GM18951 (cell line): Measurements from ENCODE around the gene CD84.
"Not testable (repeated sequence)": the region's sequence is repeated elsewhere in the genome, so short reads cannot be mapped to it uniquely, and the experiment has no call there.

Experiments used
- POLR2A ChIP-seq: IDR thresholded peaks from 4 replicates; pipeline ENCODE4 v1.6.1; 2011; ENCODE audit warnings: mild to moderate bottlenecking; ENCODE audit not compliant: insufficient read length, insufficient read depth; ENCODE audit errors: extremely low read depth
- in situ Hi-C: fragments of 300-500 bp; cut with MboI; formaldehyde crosslinking; loops from one replicate; pipeline ENCODE4 v1.12.0; 2022; ENCODE audit warnings: low sequenced_read_pairs, mixed read lengths, inconsistent platforms; ENCODE audit not compliant: unreplicated experiment

CD84 gene

DNA sequence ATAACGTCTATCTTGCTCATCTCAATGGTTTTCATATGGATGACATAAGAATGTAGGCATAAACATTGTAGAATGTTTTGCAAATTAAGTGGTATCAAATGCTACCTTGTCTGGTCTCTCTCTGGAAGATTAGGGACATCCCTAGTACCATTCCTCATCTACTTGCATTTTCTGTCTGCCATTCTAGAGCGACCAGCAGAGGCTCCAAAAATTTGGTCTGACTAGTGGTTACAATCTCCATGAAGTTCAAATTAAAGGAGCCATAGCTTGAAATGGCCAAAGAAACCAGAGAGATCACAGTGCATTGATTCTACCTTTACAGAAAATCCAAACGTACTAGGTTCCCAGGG, 1.1 kb downstream of the CD84 start:
- TF ChIP-seq POLR2A: no peak
- in situ Hi-C loops: no loop called here

DNA sequence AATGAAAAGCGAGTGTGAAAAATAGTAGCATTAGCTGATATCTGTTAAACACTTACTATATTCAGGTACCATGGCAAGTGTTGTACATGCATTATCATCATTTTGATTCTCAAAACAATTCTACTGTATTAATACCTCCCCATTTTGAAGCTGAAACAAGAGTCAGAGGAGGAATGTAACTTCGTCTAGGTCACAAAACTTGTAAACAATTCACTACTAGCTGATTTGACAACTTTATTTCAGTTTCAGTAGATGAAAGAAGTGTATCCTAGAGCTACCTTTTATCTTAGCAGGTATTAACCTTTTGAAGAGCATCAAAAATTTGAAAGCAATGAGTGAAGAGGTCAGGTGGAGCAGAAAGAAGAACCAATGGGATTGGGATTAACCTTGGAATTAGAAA, 1.6 kb downstream of the CD84 start:
- in situ Hi-C loops: no loop called here
- TF ChIP-seq POLR2A: no peak

DNA sequence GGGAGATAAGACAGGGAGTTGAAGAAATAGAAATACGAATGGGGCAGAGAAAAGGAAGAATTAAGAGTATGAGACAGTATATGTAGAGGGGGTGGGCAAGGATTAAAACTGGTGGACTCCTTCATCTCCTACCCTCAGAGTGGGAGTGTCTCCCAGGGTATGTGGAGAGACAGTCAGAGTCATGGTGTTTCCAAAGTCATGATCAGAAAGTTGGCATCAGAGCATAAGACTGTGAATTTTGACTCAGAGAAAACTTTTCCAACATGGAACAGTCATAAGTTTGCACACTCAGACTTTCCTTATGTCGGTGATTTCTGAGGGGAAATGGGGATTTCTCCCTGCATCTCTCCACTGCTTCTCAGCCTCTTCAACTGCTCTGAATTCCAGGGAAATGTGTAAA, 2.4 kb downstream of the CD84 start:
- TF ChIP-seq POLR2A: no peak
- in situ Hi-C loops: no loop called here

DNA sequence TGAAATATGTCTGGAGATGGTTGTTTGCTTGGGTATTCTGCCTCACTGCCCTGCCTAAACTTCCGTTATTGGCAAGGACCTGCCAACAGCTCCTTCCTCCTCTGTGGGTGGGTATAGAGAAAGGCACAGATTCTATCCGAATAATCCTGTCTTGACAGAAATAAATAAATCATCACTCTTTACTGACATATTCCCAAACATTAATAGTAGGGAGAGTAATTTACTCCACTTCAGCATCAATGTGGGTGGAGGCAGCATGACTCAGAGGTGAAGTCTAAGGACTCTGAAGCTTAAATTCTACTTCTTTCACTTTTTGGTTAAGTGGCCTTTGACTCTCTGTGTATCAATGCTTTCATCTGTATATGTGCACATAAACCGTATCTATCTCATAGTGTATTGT, 2.9 kb downstream of the CD84 start:
- in situ Hi-C loops: no loop called here
- TF ChIP-seq POLR2A: no peak

DNA sequence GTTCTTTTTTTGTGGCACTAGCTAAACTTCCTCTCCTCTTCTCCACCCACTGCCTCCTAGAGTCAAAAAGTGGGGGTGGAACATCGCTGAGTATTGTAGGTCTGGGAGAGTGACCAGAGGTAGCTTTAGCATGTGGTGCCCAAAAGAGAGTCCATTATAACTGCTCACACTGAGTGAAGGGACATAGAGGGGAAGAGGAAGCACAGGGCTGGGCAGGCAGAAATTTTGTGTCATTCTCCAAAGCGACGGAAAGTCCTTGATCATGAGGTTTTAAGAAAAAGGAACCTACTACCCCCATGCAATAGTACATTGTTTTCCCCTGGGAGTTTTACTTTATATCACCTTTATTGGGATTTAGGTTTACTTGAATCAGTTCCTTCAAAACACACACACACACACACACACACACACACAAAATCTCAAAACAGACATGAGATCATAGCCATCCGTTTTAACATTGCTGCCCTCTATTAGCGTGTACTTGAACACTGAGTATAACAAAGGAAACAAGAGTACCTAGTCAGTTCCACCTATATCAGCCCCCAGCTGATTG, 4.1 kb downstream of the CD84 start:
- TF ChIP-seq POLR2A: no peak
- in situ Hi-C loops: no loop called here

DNA sequence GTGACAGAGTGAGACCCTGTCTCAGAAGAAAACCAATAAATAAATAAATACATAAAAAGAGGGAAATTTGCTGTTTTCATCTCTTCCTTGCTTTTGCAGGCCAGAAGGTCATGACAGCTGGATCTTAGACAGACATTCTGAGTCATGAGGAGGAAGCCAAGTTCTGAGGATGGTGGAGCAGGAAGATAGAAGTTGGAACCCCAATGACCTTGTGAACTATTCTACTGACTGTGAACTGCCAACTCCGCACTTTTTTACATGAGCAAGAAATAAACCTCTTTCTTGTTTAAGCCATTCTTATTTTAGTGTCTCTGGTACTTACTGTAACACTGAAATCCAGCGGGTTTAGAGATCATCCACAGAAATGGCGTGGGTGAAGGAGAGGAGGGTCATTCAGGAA, 8.5 kb downstream of the CD84 start:
- no peak for TF ChIP-seq POLR2A
- in situ Hi-C loops: no loop called here

DNA sequence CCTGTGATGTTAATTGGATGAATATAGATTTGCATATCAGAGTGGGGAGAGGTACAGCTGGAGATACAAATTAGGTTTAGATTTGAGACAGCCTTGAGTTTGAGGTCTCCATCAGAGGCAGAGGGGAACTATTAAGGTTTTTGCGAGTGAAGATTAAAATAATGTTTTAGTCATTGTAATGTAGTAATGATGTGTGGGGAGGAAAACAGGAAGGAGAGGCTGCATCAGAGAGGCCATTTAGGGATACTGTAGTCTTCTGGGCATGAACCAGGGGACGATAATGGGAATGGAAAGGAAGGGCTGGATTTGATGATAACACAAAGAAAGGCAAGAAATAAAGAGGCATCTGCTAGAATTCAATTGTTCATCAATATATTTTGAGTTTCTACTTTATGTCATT, 9.5 kb downstream of the CD84 start:
- in situ Hi-C loops: no loop called here
- TF ChIP-seq POLR2A: no peak

DNA sequence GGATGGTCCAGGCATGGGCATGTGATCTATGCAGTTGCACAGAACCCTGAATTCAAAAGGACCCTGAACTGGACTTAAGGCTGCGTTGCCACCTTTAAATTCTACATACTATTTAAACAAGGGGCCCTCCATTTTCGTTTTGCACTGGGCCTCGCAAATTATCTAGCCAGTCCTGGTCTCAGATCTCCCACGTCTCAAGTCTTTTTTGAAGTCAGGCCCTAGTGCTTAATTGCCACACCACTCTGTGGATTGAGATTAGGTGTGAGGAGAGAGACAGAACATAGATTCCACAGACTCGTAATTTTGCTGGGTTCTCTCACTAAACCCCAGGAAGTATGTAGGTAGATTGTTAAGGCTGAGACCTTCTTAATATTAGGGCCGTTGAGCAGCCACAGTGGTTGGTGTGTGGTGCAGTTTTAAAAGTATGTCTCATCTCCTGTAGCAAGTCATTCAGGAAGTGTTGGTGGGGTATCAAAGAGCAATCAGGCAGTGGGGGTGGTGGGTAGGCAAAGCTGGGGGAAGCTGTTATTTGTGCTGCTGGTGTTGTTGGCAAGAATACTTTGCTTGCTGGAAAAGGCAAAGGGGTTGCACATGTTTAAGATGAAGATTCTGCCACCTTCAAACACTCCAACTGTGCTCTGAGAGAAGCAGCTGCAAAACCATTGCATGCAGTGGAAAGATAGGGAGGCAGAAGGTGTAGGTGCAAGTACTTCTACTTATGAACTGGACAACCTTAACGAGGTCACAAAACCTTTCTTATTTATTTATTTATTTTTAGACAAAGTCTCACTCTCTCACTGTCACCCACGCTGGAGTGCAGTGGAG, 11.2 kb downstream of the CD84 start:
- no peak for TF ChIP-seq POLR2A

DNA sequence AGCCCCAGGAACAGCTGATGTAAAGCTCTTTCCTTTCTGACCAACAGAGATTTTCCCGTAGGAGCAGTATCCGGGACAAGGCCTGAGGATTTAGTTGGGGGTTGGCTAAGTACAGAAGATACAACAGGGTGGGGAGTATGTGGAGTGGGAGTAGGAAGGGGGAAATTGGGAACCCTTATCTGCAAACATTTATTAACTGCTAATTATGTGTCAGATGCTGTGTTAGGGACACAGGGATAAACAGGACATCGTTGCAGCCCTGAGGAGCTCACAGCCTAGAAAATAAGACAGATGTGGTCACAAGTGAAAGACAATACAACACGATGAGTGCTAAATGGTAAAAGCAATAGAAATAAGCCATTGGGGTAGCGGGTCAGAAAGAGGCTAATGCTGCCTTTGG, 12.0 kb downstream of the CD84 start:
- in situ Hi-C loops: no loop called here
- TF ChIP-seq POLR2A: no peak

More for the DNA sequence above, 11.2 kb downstream of the CD84 start:
- in situ Hi-C loops: no loop called here

DNA sequence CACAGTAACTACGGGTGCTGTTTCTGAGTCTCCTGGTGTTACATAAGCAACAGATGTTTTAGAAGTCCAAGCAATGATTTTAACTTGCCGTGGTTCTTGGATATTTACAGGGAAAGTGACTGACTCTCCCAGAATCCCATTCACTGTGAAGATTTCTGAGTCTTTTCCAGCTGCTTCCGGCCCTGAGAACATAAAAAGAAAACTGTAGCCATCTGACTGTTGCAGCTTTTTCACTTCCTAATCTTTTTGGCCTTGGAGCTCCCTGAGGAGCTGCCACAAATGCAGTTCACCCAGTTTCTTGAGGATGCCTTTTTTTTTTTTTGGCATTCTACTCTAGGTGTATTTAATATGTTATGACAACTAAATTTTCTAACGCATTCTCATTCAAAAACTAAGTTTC, 13.7 kb downstream of the CD84 start:
- TF ChIP-seq POLR2A: no peak
- in situ Hi-C loops: no loop called here

DNA sequence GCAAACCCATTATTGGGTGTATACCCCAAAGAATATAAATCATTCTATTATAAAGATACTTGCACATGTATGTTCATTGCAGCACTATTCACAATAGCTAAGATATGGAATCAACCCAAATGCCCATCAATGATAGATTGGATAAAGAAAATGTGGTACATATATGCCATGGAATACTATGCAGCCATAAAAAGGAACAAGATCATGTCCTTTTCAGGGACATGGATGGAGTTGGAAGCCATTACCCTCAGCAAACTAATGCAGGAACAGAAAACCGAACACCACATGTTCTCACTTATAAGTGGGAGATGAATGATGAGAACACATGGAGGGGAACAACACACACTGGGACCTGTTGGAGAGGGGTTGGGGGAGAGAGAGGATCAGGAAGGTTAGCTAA, 16.1 kb downstream of the CD84 start:
- in situ Hi-C loops: not testable (repeated sequence)

DNA sequence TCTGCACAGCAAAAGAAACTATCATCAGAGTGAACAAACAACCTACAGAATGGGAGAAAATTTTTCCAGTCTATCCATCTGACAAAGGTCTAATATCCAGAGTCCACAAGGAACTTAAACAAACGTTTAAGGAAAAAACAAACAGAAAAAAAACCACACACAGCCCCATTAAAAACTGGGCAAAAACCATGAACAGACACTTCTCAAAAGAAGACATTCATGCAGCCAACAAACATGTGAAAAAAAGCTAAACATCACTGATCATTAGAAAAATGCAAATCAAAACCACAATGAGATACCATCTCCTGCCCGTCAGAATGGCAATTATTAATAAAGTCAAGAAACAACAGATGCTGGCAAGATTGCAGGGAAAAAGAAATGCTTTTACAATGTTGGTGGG, 16.6 kb downstream of the CD84 start:
- in situ Hi-C loops: not testable (repeated sequence)

DNA sequence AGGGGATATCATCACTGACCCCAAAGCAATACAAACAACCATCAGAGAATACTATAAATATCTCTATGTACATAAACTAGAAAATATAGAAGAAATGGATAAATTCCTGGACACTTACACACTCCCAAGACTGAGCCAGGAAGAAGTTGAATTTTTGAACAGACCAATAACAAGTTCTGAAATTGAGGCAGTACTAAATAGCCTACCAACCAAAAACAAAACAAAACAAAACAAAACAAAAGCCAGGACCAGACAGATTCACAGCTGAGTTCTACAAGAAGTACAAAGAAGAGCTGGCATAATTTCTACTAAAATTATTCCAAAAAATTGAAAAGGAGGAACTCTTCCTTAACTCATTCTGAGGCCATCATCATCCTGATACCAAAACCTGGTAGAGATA, 18.5 kb downstream of the CD84 start:
- in situ Hi-C loops: no loop called here
- no peak for TF ChIP-seq POLR2A

DNA sequence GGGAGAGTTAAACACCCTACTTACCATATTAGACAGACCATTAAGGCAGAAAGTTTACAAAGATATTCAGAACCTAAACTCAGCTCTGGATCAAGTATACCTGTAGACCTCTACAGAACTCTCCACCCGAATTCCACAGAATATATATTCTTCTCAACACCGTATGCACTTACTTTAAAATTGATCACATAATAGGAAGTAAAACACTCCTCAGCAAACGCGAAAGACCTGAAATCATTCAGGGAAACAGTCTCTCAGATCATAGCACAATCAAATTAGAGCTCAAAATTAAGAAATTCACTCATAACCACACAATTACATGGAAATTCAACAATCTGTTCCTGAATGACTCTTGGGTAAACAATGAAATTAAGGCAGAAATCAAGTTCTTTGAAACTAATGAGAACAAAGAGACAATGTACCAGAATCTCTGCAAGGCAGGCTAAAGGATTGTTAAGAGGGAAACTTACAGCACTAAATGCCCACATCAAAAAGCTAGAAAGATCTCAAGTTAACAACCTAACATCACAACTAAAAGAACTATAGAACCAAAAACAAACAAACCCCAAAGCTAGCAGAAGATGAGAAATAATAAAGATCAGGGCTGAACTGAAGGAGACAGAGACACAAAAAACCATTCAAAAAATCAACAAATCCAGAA, 19.1 kb downstream of the CD84 start:
- TF ChIP-seq POLR2A: no peak
- in situ Hi-C loops: no loop called here

DNA sequence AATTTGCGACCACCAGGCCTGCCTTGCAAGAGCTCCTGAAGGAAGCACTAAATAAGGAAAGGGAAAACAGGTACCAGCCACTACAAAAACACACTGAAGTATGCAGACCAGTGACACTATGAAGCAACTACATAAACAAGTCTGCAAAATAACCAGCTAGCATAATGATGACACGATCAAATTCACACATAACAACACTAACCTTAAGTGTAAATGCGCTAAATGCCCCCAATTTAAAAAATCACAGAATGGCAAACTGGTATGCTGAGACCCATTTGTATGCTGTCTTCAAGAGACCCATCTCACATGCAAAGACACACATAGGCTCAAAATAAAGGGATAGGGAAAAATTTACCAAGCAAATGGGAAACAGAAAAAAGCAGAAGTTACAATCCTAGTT, 19.9 kb downstream of the CD84 start:
- in situ Hi-C loops: not testable (repeated sequence)
